Panc1 (cell line): Measurements from ENCODE around the gene C2CD3. TPM values are rescaled to one million over a fixed set of nuclear protein-coding genes. Genes with fewer than 3 reads are reported as not detected.

ENCODE experiments used
- ATAC-seq: fragments of 200-7000 bp; cut with Tn5 transposase; 2 replicates; pipeline ENCODE4 v1.9.1; 2020; ENCODE audit warnings: mild to moderate bottlenecking, moderate library complexity
- BruUV-seq: library from RNA; stranded (reverse); fragments of 400-500 nt; replicated peaks from 2 replicates; lab custom pipeline; 2021; lab: Mats Ljungman, UMichigan
- CTCF ChIA-PET: fragments of 300-600 bp; sonication (Branson Sonifier 250); formaldehyde crosslinking; loops from one replicate; lab custom pipeline; 2022; ENCODE audit warnings: antibody characterized with exemption; lab: Charles Lee
- POLR2A ChIA-PET: fragments of 300-600 bp; sonication (Branson Sonifier 250); formaldehyde crosslinking; loops from one replicate; lab custom pipeline; 2022; ENCODE audit warnings: antibody characterized with exemption; lab: Charles Lee
- DNase-seq: peaks from one replicate; pipeline ENCODE4 v3.0.0-alpha.2; 2010; ENCODE audit warnings: low read depth, low spot score
- H3K27ac ChIP-seq: 2 replicates; pipeline ENCODE4 v1.5.1; 2011; ENCODE audit warnings: mild to moderate bottlenecking, low read length, inconsistent platforms
- H3K27me3 ChIP-seq: fragments of 200-500 bp; sonication (Bioruptor generic); 2 replicates; pipeline ENCODE4 v1.6.0; 2014; ENCODE audit warnings: low read length, inconsistent platforms; ENCODE audit not compliant: control insufficient read depth, insufficient read depth
- H3K36me3 ChIP-seq: fragments of 200-500 bp; sonication (Bioruptor generic); 2 replicates; pipeline ENCODE4 v1.5.1; 2014; ENCODE audit warnings: inconsistent platforms, mild to moderate bottlenecking, low read length, moderate library complexity; ENCODE audit not compliant: control insufficient read depth, insufficient read depth
- H3K4me1 ChIP-seq: 2 replicates; pipeline ENCODE4 v1.5.1; 2011; ENCODE audit warnings: inconsistent platforms, mild to moderate bottlenecking, low read length, moderate library complexity; ENCODE audit not compliant: control insufficient read depth, insufficient read depth
- H3K4me3 ChIP-seq, 2 experiments: 2 replicates each; pipeline ENCODE4 v1.5.1; 2011 to 2012; ENCODE audit warnings: low read depth in 2 of 2, low read length in 2 of 2, mild to moderate bottlenecking in 2 of 2, inconsistent platforms in 1 of 2, moderate library complexity in 1 of 2
- H3K9me3 ChIP-seq: fragments of 200-500 bp; sonication (Bioruptor generic); 2 replicates; pipeline ENCODE4 v1.5.1; 2014; ENCODE audit warnings: low read depth, mild to moderate bottlenecking, inconsistent platforms, low read length, moderate library complexity; ENCODE audit not compliant: control insufficient read depth, insufficient read depth
- POLR2AphosphoS5 ChIP-seq: IDR thresholded peaks from 2 replicates; pipeline ENCODE4 v1.6.1; 2012; ENCODE audit warnings: mild to moderate bottlenecking, low read depth, low read length, moderate library complexity
- SIN3A ChIP-seq: IDR thresholded peaks from 2 replicates; pipeline ENCODE4 v1.6.1; 2012; ENCODE audit warnings: low read depth, mild to moderate bottlenecking, low read length, moderate library complexity, borderline replicate concordance; ENCODE audit not compliant: insufficient read depth
- TCF7L2 ChIP-seq: IDR thresholded peaks from 2 replicates; pipeline ENCODE4 v1.6.1; 2011; ENCODE audit warnings: mild to moderate bottlenecking, low read depth, low read length, inconsistent platforms
- in situ Hi-C: cut with HindIII; loops from 2 replicates; pipeline ENCODE4 v1.10.0; 2016; ENCODE audit warnings: low sequenced_read_pairs, low pct_unique_long_range_greater_than_20kb
- intact Hi-C: fragments of 100-400 bp; cut with micrococcal nuclease; formaldehyde crosslinking; loops from one replicate; pipeline ENCODE4 v1.10.0; 2022; ENCODE audit not compliant: unreplicated experiment
- total RNA-seq: library from RNA; stranded (reverse); gene quantifications from one replicate; pipeline ENCODE4 v1.2.1, GENCODE V29; 2021; ENCODE audit not compliant: unreplicated experiment
- TF ChIP-seq, protein P1 (sequence below), 2 experiments: IDR thresholded peaks; 2 replicates each; pipeline ENCODE4 v1.6.1; 2011 to 2012; ENCODE audit warnings: low read depth in 2 of 2, control low read depth in 1 of 2, low read length in 1 of 2, mild to moderate bottlenecking in 1 of 2, moderate library complexity in 1 of 2; ENCODE audit not compliant: insufficient read depth in 1 of 2
- TF ChIP-seq, protein P2 (sequence below): fragments of 450-650 bp; IDR thresholded peaks from 2 replicates; pipeline ENCODE4 v1.5.1; 2017; ENCODE audit warnings: mild to moderate bottlenecking

The C2CD3 gene
- total RNA-seq, 1 experiment from 2014 or later: 51.8 TPM

DNA sequence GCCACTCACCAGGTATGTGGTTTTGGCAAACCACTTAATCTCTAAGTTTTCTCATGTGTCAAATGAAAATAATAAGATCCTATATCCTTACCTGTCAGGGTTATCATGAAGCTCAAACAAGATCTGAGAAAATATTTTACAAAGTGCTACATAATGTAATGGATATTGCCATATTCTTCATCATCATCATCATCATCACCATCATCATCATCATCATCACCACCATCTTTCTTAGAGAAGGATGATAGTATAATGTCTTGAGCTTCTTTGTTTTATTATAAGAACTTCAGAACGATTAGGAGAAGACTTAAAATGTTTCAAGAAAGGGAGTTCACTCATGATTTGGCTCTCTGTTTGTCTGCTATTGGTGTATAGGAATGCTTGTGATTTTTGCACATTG, 89.4 kb downstream of the C2CD3 start:
- no peaks in the 10 kb centered on the region for H3K4me1 ChIP-seq
- TF ChIP-seq SIN3A (no peak), TCF7L2 (no peak), POLR2AphosphoS5 (no peak)
- TF ChIP-seq, protein P1, sequence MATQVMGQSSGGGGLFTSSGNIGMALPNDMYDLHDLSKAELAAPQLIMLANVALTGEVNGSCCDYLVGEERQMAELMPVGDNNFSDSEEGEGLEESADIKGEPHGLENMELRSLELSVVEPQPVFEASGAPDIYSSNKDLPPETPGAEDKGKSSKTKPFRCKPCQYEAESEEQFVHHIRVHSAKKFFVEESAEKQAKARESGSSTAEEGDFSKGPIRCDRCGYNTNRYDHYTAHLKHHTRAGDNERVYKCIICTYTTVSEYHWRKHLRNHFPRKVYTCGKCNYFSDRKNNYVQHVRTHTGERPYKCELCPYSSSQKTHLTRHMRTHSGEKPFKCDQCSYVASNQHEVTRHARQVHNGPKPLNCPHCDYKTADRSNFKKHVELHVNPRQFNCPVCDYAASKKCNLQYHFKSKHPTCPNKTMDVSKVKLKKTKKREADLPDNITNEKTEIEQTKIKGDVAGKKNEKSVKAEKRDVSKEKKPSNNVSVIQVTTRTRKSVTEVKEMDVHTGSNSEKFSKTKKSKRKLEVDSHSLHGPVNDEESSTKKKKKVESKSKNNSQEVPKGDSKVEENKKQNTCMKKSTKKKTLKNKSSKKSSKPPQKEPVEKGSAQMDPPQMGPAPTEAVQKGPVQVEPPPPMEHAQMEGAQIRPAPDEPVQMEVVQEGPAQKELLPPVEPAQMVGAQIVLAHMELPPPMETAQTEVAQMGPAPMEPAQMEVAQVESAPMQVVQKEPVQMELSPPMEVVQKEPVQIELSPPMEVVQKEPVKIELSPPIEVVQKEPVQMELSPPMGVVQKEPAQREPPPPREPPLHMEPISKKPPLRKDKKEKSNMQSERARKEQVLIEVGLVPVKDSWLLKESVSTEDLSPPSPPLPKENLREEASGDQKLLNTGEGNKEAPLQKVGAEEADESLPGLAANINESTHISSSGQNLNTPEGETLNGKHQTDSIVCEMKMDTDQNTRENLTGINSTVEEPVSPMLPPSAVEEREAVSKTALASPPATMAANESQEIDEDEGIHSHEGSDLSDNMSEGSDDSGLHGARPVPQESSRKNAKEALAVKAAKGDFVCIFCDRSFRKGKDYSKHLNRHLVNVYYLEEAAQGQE (IDR thresholded peaks at IDR 0.05; ENCODE audit: insufficient read depth in 1 of 2, low read depth in 2 of 2, low read length in 1 of 2): no peak
- TF ChIP-seq, protein P2, sequence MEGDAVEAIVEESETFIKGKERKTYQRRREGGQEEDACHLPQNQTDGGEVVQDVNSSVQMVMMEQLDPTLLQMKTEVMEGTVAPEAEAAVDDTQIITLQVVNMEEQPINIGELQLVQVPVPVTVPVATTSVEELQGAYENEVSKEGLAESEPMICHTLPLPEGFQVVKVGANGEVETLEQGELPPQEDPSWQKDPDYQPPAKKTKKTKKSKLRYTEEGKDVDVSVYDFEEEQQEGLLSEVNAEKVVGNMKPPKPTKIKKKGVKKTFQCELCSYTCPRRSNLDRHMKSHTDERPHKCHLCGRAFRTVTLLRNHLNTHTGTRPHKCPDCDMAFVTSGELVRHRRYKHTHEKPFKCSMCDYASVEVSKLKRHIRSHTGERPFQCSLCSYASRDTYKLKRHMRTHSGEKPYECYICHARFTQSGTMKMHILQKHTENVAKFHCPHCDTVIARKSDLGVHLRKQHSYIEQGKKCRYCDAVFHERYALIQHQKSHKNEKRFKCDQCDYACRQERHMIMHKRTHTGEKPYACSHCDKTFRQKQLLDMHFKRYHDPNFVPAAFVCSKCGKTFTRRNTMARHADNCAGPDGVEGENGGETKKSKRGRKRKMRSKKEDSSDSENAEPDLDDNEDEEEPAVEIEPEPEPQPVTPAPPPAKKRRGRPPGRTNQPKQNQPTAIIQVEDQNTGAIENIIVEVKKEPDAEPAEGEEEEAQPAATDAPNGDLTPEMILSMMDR: no peak
- peaks cover 3% of the 10 kb centered on the region for H3K36me3 ChIP-seq
- DNase-seq: no peak
- H3K27ac ChIP-seq: no peak overlapping the region
- POLR2A ChIA-PET: no interaction called here
- CTCF ChIA-PET: no interaction called here
- no peaks in the 10 kb centered on the region for H3K27me3 ChIP-seq
- H3K9me3 ChIP-seq: no peaks in the 10 kb centered on the region
- no peak for ATAC-seq
- in situ Hi-C loops: no loop called here
- intact Hi-C loops: no loop called here
- no TSS peak for BruUV-seq
- H3K4me3 ChIP-seq: no peak overlapping the region

DNA sequence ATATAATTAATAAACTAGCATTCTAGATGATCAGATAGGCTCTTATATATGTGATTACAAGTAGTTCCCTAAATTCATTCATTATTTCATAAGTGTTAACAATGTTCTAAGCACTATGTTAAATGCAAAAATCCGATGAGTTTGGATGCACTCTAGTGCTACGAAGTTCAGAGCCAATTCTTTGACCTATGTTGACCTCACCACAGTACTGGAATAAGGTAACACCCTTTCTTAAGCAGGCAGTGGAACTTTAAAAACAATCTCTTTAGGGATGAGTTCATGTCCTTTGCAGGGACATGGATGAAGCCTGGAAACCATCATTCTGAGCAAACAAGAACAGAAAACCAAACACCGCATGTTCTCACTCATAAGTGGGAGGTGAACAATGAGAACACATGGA, 93.6 kb downstream of the C2CD3 start:
- CTCF ChIA-PET: no interaction called here

More for the DNA sequence above, 93.6 kb downstream of the C2CD3 start:
- Histone ChIP-seq H3K27ac (no peak overlapping the region), H3K36me3 (peaks cover 3% of the 10 kb centered on the region), H3K4me1 (no peaks in the 10 kb centered on the region), H3K27me3 (no peaks in the 10 kb centered on the region), H3K4me3 (no peak overlapping the region), H3K9me3 (no peaks in the 10 kb centered on the region)
- ATAC-seq: no peak
- TF ChIP-seq, protein P1 (IDR thresholded peaks at IDR 0.05; ENCODE audit: insufficient read depth in 1 of 2, low read depth in 2 of 2, low read length in 1 of 2): no peak
- TF ChIP-seq, protein P2: no peak
- TF ChIP-seq SIN3A: no peak
- TF ChIP-seq TCF7L2: no peak
- TF ChIP-seq POLR2AphosphoS5: no peak
- intact Hi-C loops: no loop called here
- no TSS peak for BruUV-seq
- DNase-seq: no peak
- in situ Hi-C loops: no loop called here
- POLR2A ChIA-PET: no interaction called here
